GM23248 (cell line): ENCODE data around the gene CENPN. TPM values are rescaled to one million over a fixed set of nuclear protein-coding genes. Genes with fewer than 3 reads are reported as not detected.

Experiments used
- DNase-seq: peaks from one replicate; pipeline ENCODE4 v3.0.0-alpha.2; 2015
- H2AFZ ChIP-seq: fragments of 200-600 bp; sonication (generic); 2 replicates; pipeline ENCODE4 v1.6.1; 2016; ENCODE audit warnings: antibody characterized with exemption
- H3F3A ChIP-seq: fragments of 200-600 bp; sonication (generic); 2 replicates; pipeline ENCODE4 v1.6.1; 2016; ENCODE audit warnings: mild to moderate bottlenecking, antibody characterized with exemption, mixed run types; ENCODE audit not compliant: insufficient read depth
- H3K27ac ChIP-seq: fragments of 200-600 bp; sonication (generic); 2 replicates; pipeline ENCODE4 v1.5.1; 2016; ENCODE audit warnings: mild to moderate bottlenecking
- H3K27me3 ChIP-seq: fragments of 200-600 bp; sonication (generic); replicated peaks from 2 replicates; pipeline ENCODE4 v1.6.1; 2016; ENCODE audit warnings: mild to moderate bottlenecking; ENCODE audit not compliant: insufficient read depth
- H3K36me3 ChIP-seq: fragments of 200-600 bp; sonication (generic); 2 replicates; pipeline ENCODE4 v1.6.1; 2016; ENCODE audit warnings: low read depth, mild to moderate bottlenecking
- H3K4me1 ChIP-seq: fragments of 200-600 bp; sonication (generic); 2 replicates; pipeline ENCODE4 v1.6.1; 2016; ENCODE audit warnings: mild to moderate bottlenecking; ENCODE audit not compliant: insufficient read depth
- H3K4me2 ChIP-seq: fragments of 200-600 bp; sonication (generic); one replicate; pipeline ENCODE4 v1.6.1; 2016; ENCODE audit warnings: mild to moderate bottlenecking; ENCODE audit not compliant: unreplicated experiment
- H3K4me3 ChIP-seq: fragments of 200-600 bp; sonication (generic); 2 replicates; pipeline ENCODE4 v1.5.1; 2016; ENCODE audit warnings: mild to moderate bottlenecking
- H3K79me2 ChIP-seq: fragments of 200-600 bp; sonication (generic); 2 replicates; pipeline ENCODE4 v1.6.1; 2016; ENCODE audit warnings: mild to moderate bottlenecking; ENCODE audit not compliant: insufficient read depth
- H3K9ac ChIP-seq: fragments of 200-600 bp; sonication (generic); 2 replicates; pipeline ENCODE4 v1.6.1; 2016; ENCODE audit warnings: mild to moderate bottlenecking
- H3K9me2 ChIP-seq: fragments of 200-600 bp; sonication (generic); 2 replicates; pipeline ENCODE4 v1.6.1; 2016; ENCODE audit warnings: mixed run types, mild to moderate bottlenecking, moderate library complexity; ENCODE audit not compliant: insufficient read depth
- H3K9me3 ChIP-seq: fragments of 200-600 bp; sonication (generic); one replicate; pipeline ENCODE4 v1.6.1; 2017; ENCODE audit warnings: low read depth
- H4K20me1 ChIP-seq: fragments of 200-600 bp; sonication (generic); 2 replicates; pipeline ENCODE4 v1.6.0; 2016; ENCODE audit not compliant: insufficient read depth
- EZH2 ChIP-seq: fragments of 200-600 bp; sonication (generic); IDR thresholded peaks from 2 replicates; pipeline ENCODE4 v1.6.1; 2018; ENCODE audit warnings: antibody characterized with exemption, mild to moderate bottlenecking; ENCODE audit not compliant: insufficient read depth, poor library complexity, severe bottlenecking
- EZH2phosphoT487 ChIP-seq: fragments of 200-600 bp; sonication (generic); IDR thresholded peaks from 2 replicates; pipeline ENCODE4 v1.6.1; 2018; ENCODE audit warnings: antibody characterized with exemption, moderate library complexity, mild to moderate bottlenecking, low read depth; ENCODE audit not compliant: insufficient read depth
- WGBS, 2 experiments: methylation state at CpG; one replicate each; pipeline ENCODE4 v1.1.6; 2015 to 2017; ENCODE audit warnings: low lambda C conversion rate in 2 of 2, low coverage in 1 of 2; ENCODE audit errors: missing lambda C conversion rate in 2 of 2; 5-methylcytosine and 5-hydroxymethylcytosine counted together
- in situ Hi-C: fragments of 300-500 bp; cut with MboI; formaldehyde crosslinking; loops from 2 replicates; pipeline ENCODE4 v1.15.0; 2020
- polyA plus RNA-seq: library from polyadenylated mRNA; unstranded; fragments of >200 nt; fragmentation: Nextera tagmentation; extraction: Ambion mirVana; gene quantifications from 2 replicates; pipeline ENCODE4 v1.2.1, GENCODE V29; 2016
- total RNA-seq: library from RNA; depleted of rRNA; stranded (reverse); fragments of >200 nt; shearing (Covaris generic); gene quantifications from 2 replicates; pipeline ENCODE4 v1.2.3, GENCODE V29; 2014

CENPN gene
- total and polyA plus RNA-seq, 2 experiments from 2014 or later: 29.0 to 29.2 TPM

- Histone ChIP-seq H3K4me2 (peak within 1 kb of the TSS; percentile 82), H3K36me3 (no peaks in the 10 kb centered on the region), H3K9me2 (no peaks in the 10 kb centered on the region), H3F3A (0 out of 2 replicates have a peak, but pooled peaks cover 4% of the 10 kb centered on the region), H2AFZ (peak within 1 kb of the TSS; percentile 78), H3K27me3 (no peaks in the 10 kb centered on the region), H3K4me3 (peak within 1 kb of the TSS; percentile 78), H3K4me1 (peaks cover 10% of the 10 kb centered on the region; the same call in 1 of the 2 replicates), H3K79me2 (peaks cover 43% of the 10 kb centered on the region), H3K9me3 (no peaks in the 10 kb centered on the region), H4K20me1 (no peaks in the 10 kb centered on the region), H3K27ac (peak within 1 kb of the TSS; percentile 54), H3K9ac (peak within 1 kb of the TSS; percentile 82)
- peak; percentile 96 for DNase-seq
- TF ChIP-seq EZH2 (no peak), EZH2phosphoT487 (no peak)
- WGBS, 2 experiments: 3 to 4% methylated on average over 27 to 39 of the region's 54 CpGs
- in situ Hi-C loops: loop anchor here (25.0 kb wide), 1 partner anchor 702 kb away; no protein-coding TSS in a partner anchor
Observed at GRCh38 chr16:81035398-81035974, 28.5 kb downstream of the CENPN start, which contains the start of gene ATMIN. ATMIN (plus strand) TSS chr16:81035842; CDS start chr16:81035871, 29 bp downstream.

DNA sequence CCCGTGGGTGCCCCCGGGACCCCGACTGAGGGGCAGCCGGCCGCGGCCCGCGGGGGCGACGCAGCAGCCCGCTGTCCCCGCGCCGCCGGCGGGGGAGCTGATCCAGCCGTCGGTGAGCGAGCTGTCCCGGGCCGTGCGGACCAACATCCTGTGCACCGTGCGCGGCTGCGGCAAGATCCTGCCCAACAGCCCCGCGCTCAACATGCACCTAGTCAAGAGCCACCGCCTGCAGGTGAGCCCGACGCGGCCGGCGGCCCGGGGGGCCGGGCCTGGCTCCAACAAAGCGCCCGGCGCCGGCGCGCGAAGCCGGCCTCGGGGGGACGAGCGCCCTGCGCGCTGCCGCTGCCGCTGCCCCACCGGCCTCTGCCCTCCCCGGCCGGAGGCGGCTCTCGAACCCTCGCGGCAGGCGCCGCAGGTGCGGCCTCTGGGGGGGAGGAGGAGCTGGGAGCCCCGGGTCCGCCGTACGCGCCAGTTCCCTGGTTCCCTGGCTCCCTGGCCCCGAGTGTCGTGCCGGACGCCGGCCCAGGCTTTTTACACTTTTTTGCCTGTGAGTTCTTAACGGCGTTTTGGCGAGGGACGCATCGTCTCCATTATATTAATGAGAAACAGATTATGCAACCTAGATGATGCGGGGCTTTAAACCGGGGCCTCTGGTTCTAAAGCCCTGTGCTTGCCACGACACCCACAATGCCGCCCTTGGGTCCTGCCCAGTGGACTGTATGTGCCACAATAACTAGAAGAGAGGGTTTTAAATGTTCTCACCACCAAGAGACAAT lies 29.1 kb downstream of the CENPN start:
- Histone ChIP-seq H3K4me1 (peaks cover 10% of the 10 kb centered on the region; the same call in 1 of the 2 replicates), H3K79me2 (peaks cover 44% of the 10 kb centered on the region), H3K9ac (peak overlapping the region; percentile 82), H3K9me3 (no peaks in the 10 kb centered on the region), H3K4me3 (peak overlapping the region; percentile 78), H3K27ac (peak overlapping the region; percentile 54), H3K36me3 (0 out of 2 replicates have a peak, but pooled peaks cover 3% of the 10 kb centered on the region), H3K27me3 (no peaks in the 10 kb centered on the region), H2AFZ (peak overlapping the region; percentile 78), H3K4me2 (peak overlapping the region; percentile 82), H4K20me1 (no peaks in the 10 kb centered on the region), H3F3A (0 out of 2 replicates have a peak, but pooled peaks cover 3% of the 10 kb centered on the region), H3K9me2 (no peaks in the 10 kb centered on the region)
- peak; percentile 69 for DNase-seq
- WGBS, 2 experiments: 1 to 2% methylated on average over 47 to 50 of the region's 80 CpGs
- in situ Hi-C loops: loop anchor here (25.0 kb wide), 1 partner anchor 701 kb away; no protein-coding TSS in a partner anchor
- TF ChIP-seq EZH2phosphoT487: no peak
- TF ChIP-seq EZH2: no peak

GRCh38 chr16:81036751-81037350 lies 29.8 kb downstream of the CENPN start:
- Histone ChIP-seq H3K9ac (peak overlapping the region; percentile 82), H3K27me3 (no peaks in the 10 kb centered on the region), H3K79me2 (peaks cover 49% of the 10 kb centered on the region), H3K4me3 (peak overlapping the region; percentile 78), H3K4me2 (peak overlapping the region; percentile 82), H4K20me1 (no peaks in the 10 kb centered on the region), H3K36me3 (0 out of 2 replicates have a peak, but pooled peaks cover 7% of the 10 kb centered on the region), H2AFZ (peak overlapping the region; percentile 78), H3K27ac (peak overlapping the region; percentile 54), H3F3A (no peaks in the 10 kb centered on the region), H3K9me2 (no peaks in the 10 kb centered on the region), H3K9me3 (no peaks in the 10 kb centered on the region), H3K4me1 (peaks cover 10% of the 10 kb centered on the region; the same call in 1 of the 2 replicates)
- peak; percentile 66 for DNase-seq
- TF ChIP-seq EZH2: no peak
- no peak for TF ChIP-seq EZH2phosphoT487
- in situ Hi-C loops: loop anchor here (25.0 kb wide), 1 partner anchor 700 kb away; no protein-coding TSS in a partner anchor
- WGBS, 2 experiments: 4 to 8% methylated on average over 10 of the region's 10 CpGs

- no peaks in the 10 kb centered on the region for H3K9me3 ChIP-seq
- H3K9ac ChIP-seq: no peak overlapping the region
- no peak for TF ChIP-seq EZH2
- no peak for TF ChIP-seq EZH2phosphoT487
- in situ Hi-C loops: loop anchor here (25.0 kb wide), 1 partner anchor 697 kb away; no protein-coding TSS in a partner anchor
- DNase-seq: no peak
- H3K4me2 ChIP-seq: no peak overlapping the region
- WGBS, 2 experiments: 94 to 100% methylated on average over 2 of the region's 2 CpGs
- H3K27me3 ChIP-seq: no peaks in the 10 kb centered on the region
- H4K20me1 ChIP-seq: no peaks in the 10 kb centered on the region
- no peak overlapping the region for H2AFZ ChIP-seq
- H3F3A ChIP-seq: no peaks in the 10 kb centered on the region
- H3K4me1 ChIP-seq: peaks cover 10% of the 10 kb centered on the region; the same call in 1 of the 2 replicates
- H3K27ac ChIP-seq: no peak overlapping the region
- peaks cover 27% of the 10 kb centered on the region; the same call in 1 of the 2 replicates for H3K36me3 ChIP-seq
- no peaks in the 10 kb centered on the region for H3K9me2 ChIP-seq
- no peak overlapping the region for H3K4me3 ChIP-seq
- peaks cover 49% of the 10 kb centered on the region for H3K79me2 ChIP-seq
Observed at GRCh38 chr16:81040131-81040530, 33.1 kb downstream of the CENPN start.
